Measurements from ENCODE around the gene E4F1. TPM values are rescaled to one million over a fixed set of nuclear protein-coding genes. Genes with fewer than 3 reads are reported as not detected.
"Not testable (repeated sequence)": the region's sequence is repeated elsewhere in the genome, so short reads cannot be mapped to it uniquely, and the experiment has no call there.

The E4F1 gene
- total RNA-seq, 1 experiment from 2014 or later, result 30.1 TPM

DNA sequence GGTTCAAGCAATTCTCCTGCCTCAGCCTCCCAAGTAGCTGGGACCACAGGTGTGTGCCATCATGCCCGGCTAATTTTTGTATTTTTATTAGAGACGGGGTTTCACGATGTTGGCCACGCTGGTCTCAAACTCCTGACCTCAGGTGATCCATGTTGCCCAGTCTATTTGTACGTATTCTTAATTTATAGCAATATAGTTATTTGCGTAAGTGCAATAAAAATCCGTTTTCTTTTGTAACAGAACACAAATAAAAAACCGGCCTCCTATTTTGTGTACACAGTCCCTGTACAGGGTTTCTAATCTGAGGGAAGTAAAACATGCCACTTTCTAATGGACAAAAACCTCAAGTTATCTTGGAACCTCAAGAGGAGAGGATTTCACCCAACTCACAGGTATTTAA is 36.9 kb downstream of the E4F1 start:
- H3K27me3 Mint-ChIP-seq (ENCODE audit: insufficient read depth, unreplicated experiment), result no peaks in the 10 kb centered on the region
- peaks cover 98% of the 10 kb centered on the region for H3K36me3 Mint-ChIP-seq (ENCODE audit: insufficient read depth, unreplicated experiment)
- Histone ChIP-seq H3K9me3 (no peaks in the 10 kb centered on the region), H3K27me3 (replicated peaks; ENCODE audit: control insufficient read depth, insufficient read depth, low read length) (no peaks in the 10 kb centered on the region), H3K4me3 (ENCODE audit: low read depth, low read length) (no peak overlapping the region), H3K36me3 (ENCODE audit: control insufficient read depth, insufficient read depth, low read length) (peaks cover 3% of the 10 kb centered on the region), H3K4me1 (no peaks in the 10 kb centered on the region)
- no peak overlapping the region for H3K27ac Mint-ChIP-seq (ENCODE audit: unreplicated experiment)
- TF ChIP-seq, protein P1, sequence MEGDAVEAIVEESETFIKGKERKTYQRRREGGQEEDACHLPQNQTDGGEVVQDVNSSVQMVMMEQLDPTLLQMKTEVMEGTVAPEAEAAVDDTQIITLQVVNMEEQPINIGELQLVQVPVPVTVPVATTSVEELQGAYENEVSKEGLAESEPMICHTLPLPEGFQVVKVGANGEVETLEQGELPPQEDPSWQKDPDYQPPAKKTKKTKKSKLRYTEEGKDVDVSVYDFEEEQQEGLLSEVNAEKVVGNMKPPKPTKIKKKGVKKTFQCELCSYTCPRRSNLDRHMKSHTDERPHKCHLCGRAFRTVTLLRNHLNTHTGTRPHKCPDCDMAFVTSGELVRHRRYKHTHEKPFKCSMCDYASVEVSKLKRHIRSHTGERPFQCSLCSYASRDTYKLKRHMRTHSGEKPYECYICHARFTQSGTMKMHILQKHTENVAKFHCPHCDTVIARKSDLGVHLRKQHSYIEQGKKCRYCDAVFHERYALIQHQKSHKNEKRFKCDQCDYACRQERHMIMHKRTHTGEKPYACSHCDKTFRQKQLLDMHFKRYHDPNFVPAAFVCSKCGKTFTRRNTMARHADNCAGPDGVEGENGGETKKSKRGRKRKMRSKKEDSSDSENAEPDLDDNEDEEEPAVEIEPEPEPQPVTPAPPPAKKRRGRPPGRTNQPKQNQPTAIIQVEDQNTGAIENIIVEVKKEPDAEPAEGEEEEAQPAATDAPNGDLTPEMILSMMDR (IDR thresholded peaks at IDR 0.05; ENCODE audit: insufficient read depth in 1 of 2, low read depth in 1 of 2, low read length in 1 of 2, severe bottlenecking in 1 of 2, unreplicated experiment in 1 of 2), result no peak
- H3K4me3 Mint-ChIP-seq (ENCODE audit: unreplicated experiment), result no peak overlapping the region
- intact Hi-C loops (cut with micrococcal nuclease; ENCODE audit: unreplicated experiment), result loop anchor here (10.0 kb wide), 1 partner anchor 165 kb away; the partner anchor contains the start of gene CCNF
- ChIA-PET POLR2A (interaction anchor here (1.1 kb wide), 1 partner anchor 9 kb away, joined by 8 read pairs; the partner anchor contains the start of gene ECI1), CTCF (no interaction called here)
- no peak for DNase-seq
- no peaks in the 10 kb centered on the region for H3K4me1 Mint-ChIP-seq (ENCODE audit: low read depth, unreplicated experiment)
- H3K9me3 Mint-ChIP-seq (ENCODE audit: unreplicated experiment), result no peaks in the 10 kb centered on the region
- BruUV-seq (replicated peaks), result no TSS peak

DNA sequence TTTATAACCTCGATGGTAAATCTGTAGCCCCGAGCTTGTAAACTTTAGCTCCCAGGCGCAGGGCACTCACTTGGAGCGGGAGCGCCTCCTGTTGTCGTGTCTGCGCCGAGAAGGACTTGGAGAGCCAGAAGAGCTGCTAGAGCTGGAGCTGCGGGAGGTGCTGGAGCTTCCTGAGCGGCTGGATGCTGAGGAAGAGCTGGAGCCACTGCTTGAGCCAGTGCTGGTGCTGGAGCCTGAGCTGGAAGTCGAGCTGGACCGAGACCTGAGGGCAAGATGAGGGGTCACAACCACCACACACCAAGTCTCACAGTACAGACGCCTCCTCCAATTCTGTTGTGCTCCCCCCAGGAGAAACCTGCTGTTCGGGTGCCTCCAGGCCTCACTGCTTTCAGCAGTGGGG is 39.6 kb downstream of the E4F1 start:
- not testable (repeated sequence) for BruUV-seq (replicated peaks); H3K9me3 ChIP-seq; H3K4me3 Mint-ChIP-seq (ENCODE audit: unreplicated experiment); H3K4me1 ChIP-seq; H3K36me3 ChIP-seq (ENCODE audit: control insufficient read depth, insufficient read depth, low read length); DNase-seq; H3K9me3 Mint-ChIP-seq (ENCODE audit: unreplicated experiment); H3K27me3 Mint-ChIP-seq (ENCODE audit: insufficient read depth, unreplicated experiment); H3K27ac Mint-ChIP-seq (ENCODE audit: unreplicated experiment); H3K27me3 ChIP-seq (replicated peaks; ENCODE audit: control insufficient read depth, insufficient read depth, low read length); H3K4me3 ChIP-seq (ENCODE audit: low read depth, low read length); H3K4me1 Mint-ChIP-seq (ENCODE audit: low read depth, unreplicated experiment)
- ChIA-PET POLR2A (interaction anchor here (1.1 kb wide), 1 partner anchor 11 kb away, joined by 4 read pairs; the partner anchor contains the start of gene ECI1), CTCF (interaction anchor here (1.2 kb wide), 1 partner anchor 12 kb away, joined by 3 read pairs; the partner anchor contains the start of gene ECI1)
- H3K36me3 Mint-ChIP-seq (ENCODE audit: insufficient read depth, unreplicated experiment), result peaks cover 95% of the 10 kb centered on the region
- intact Hi-C loops (cut with micrococcal nuclease; ENCODE audit: unreplicated experiment), result loop anchor here (10.0 kb wide), 1 partner anchor 162 kb away; the partner anchor contains the start of gene CCNF

DNA sequence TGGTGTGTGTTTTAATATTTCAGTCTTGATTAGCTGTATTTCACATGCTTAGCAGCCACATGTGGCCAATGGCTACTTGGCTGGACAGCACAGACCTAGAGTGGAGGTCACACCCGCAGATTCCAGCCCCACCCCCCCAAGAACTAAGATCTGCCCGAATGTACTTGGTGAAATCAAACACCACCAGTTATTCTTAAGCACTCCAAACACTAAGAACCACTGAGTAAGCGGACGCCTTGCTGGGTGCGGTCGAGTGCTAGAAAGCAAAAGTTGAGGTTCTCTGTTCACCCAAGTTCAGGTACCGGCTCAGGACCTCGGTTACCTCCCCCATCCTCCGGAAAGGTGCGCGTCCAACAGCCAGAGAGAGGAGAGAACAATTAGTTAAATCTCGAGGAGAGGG is 43.5 kb downstream of the E4F1 start:
- Mint-ChIP-seq H3K4me1 (ENCODE audit: low read depth, unreplicated experiment) (peaks cover 13% of the 10 kb centered on the region), H3K36me3 (ENCODE audit: insufficient read depth, unreplicated experiment) (peaks cover 76% of the 10 kb centered on the region), H3K27ac (ENCODE audit: unreplicated experiment) (peak overlapping the region; percentile 99), H3K4me3 (ENCODE audit: unreplicated experiment) (peak overlapping the region; percentile 96)
- intact Hi-C loops (cut with micrococcal nuclease; ENCODE audit: unreplicated experiment), result loop anchor here (10.0 kb wide), 1 partner anchor 158 kb away; the partner anchor contains the start of gene CCNF
- H3K9me3 Mint-ChIP-seq (ENCODE audit: unreplicated experiment); H3K27me3 Mint-ChIP-seq (ENCODE audit: insufficient read depth, unreplicated experiment); H3K4me1 ChIP-seq; H3K36me3 ChIP-seq (ENCODE audit: control insufficient read depth, insufficient read depth, low read length); BruUV-seq (replicated peaks); POLR2A ChIA-PET; H3K9me3 ChIP-seq; DNase-seq; CTCF ChIA-PET; H3K27me3 ChIP-seq (replicated peaks; ENCODE audit: control insufficient read depth, insufficient read depth, low read length): not testable (repeated sequence)
- peak overlapping the region; percentile 79 for H3K4me3 ChIP-seq (ENCODE audit: low read depth, low read length)

DNA sequence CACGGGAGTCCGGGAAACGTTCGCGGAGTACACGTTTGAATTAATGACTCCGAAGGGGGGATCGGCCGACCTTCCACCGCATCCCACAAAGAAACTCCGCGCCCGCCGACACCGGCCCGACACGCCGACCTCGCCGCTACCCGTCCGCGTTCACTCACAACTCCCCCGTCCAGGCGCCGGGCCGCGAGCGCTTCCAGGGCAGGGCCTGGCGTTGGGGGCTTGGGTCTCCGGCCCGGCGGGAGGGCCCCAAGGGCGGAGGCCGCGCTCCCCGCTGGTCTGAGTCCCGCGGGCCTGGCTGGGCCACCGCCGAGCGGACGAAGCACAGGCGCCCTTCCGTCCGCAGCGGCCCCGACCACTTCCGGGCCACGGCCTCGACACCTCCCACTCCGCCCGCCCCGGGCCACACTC is 44.1 kb downstream of the E4F1 start:
- H3K9me3 Mint-ChIP-seq (ENCODE audit: unreplicated experiment); POLR2A ChIA-PET; H3K27me3 Mint-ChIP-seq (ENCODE audit: insufficient read depth, unreplicated experiment); CTCF ChIA-PET; DNase-seq; H3K9me3 ChIP-seq; H3K36me3 ChIP-seq (ENCODE audit: control insufficient read depth, insufficient read depth, low read length); H3K4me1 ChIP-seq; BruUV-seq (replicated peaks); H3K27me3 ChIP-seq (replicated peaks; ENCODE audit: control insufficient read depth, insufficient read depth, low read length): not testable (repeated sequence)
- peaks cover 69% of the 10 kb centered on the region for H3K36me3 Mint-ChIP-seq (ENCODE audit: insufficient read depth, unreplicated experiment)
- H3K4me1 Mint-ChIP-seq (ENCODE audit: low read depth, unreplicated experiment), result peaks cover 13% of the 10 kb centered on the region
- peak overlapping the region; percentile 99 for H3K27ac Mint-ChIP-seq (ENCODE audit: unreplicated experiment)
- H3K4me3 ChIP-seq (ENCODE audit: low read depth, low read length), result peak overlapping the region; percentile 79
- intact Hi-C loops (cut with micrococcal nuclease; ENCODE audit: unreplicated experiment), result loop anchor here (10.0 kb wide), 1 partner anchor 157 kb away; the partner anchor contains the start of gene CCNF
- H3K4me3 Mint-ChIP-seq (ENCODE audit: unreplicated experiment), result peak overlapping the region; percentile 96

Measured in Caco-2 (cell line).